Measurements from ENCODE around the gene YTHDF1.
"Not testable (repeated sequence)": the region's sequence is repeated elsewhere in the genome, so short reads cannot be mapped to it uniquely, and the experiment has no call there.

YTHDF1 gene

DNA sequence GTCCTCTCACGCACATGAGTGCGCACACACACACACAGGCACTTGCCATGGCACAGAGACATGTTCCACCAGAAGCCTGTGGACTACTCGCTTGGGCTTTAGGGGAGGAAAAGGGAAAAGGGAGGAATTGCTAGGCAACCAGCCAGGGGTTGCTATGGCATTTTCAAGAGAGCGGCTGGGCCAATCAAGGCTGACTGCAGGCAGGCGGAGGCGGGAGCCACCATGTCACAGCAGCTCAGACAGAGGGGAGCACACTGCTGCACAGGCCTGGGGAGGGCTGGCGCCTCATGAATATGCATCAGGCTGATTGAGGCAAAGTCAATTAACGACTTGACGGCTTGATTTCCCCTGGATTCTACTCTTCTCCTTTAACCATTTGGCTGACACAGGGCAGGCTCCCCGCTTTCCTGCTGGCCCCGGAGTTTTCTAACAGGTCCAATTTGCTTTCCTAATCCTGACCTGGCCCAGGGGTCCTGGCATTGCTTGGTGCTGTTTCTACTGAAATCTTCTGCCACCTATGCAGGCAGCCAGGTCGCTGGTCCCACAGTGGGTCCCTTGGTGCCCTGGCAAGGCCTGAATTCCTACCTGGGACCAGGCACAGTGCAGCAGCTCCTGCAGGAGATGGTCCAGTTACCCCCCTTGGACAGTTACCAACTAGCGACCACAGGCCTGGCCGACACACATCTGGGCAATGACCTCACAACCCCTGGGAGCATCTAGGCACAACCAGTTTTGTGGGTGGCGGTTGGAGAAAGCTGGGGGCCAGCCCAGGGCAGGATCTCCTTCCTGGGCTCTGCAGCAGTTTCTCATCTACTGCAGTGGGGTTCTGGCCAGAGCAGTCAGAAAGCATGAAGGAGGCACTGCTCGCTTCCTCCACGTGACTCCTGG is 52.1 kb downstream of the YTHDF1 start:
- H3K4me3 ChIP-seq (replicated peaks in 1 of 2; ENCODE audit: low read depth in 2 of 2, low read length in 2 of 2): no peak overlapping the region
- no peak for DNase-seq (ENCODE audit: low read depth in 2 of 2)
- TF ChIP-seq, protein P1, sequence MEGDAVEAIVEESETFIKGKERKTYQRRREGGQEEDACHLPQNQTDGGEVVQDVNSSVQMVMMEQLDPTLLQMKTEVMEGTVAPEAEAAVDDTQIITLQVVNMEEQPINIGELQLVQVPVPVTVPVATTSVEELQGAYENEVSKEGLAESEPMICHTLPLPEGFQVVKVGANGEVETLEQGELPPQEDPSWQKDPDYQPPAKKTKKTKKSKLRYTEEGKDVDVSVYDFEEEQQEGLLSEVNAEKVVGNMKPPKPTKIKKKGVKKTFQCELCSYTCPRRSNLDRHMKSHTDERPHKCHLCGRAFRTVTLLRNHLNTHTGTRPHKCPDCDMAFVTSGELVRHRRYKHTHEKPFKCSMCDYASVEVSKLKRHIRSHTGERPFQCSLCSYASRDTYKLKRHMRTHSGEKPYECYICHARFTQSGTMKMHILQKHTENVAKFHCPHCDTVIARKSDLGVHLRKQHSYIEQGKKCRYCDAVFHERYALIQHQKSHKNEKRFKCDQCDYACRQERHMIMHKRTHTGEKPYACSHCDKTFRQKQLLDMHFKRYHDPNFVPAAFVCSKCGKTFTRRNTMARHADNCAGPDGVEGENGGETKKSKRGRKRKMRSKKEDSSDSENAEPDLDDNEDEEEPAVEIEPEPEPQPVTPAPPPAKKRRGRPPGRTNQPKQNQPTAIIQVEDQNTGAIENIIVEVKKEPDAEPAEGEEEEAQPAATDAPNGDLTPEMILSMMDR (IDR thresholded peaks at IDR 0.05; ENCODE audit: low read depth, low read length): no peak

DNA sequence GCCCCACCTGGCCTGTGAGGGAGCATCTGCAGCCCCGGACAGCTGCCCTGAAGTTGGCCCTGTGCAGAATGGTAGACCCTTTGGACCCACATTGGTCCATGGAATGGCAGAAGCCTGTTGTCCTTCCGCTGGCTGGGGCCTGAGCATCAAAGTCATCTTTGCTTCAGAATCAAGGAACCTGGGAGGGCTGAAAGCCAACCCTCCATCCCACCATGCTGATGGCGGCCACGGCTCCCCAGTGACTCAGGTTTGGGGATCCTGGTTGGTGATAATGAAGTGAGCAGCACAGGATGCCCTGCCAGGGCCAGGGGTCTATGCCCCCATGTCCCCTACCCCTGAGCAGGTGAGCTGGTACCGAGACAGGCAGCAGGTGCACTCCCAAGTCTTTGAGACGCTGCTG is 52.8 kb downstream of the YTHDF1 start:
- DNase-seq (ENCODE audit: low read depth in 2 of 2): no peak
- no peak overlapping the region for H3K4me3 ChIP-seq (replicated peaks in 1 of 2; ENCODE audit: low read depth in 2 of 2, low read length in 2 of 2)
- TF ChIP-seq, protein P1 (IDR thresholded peaks at IDR 0.05; ENCODE audit: low read depth, low read length): no peak

DNA sequence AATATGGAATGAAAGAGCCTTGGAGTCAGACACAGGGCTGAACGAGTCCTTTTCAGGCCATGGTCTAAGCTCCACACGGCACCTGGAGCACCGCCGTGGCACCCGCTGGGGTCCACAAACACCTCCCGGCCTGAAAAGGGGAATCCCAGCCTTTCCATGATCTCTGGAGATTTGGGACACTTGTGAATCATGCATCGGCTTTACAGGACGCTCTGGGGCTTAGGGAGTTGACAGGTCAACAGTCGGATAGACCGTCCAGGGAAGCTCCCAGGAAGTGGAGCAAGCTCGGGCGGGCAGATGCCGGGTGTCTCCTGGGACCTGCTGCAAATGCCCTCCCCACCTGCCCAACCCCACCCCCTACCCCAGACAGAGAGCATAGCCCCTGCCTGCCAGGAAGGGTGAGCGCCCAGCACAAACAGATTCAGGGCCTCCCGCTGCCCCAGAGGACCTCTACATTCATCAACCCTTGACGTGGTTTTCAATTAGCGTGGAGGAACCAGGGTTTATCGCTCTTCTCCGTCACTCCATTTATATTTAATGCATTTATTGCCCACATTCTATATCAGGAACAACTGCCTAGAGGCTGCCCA is 53.6 kb downstream of the YTHDF1 start:
- TF ChIP-seq, protein P1 (IDR thresholded peaks at IDR 0.05; ENCODE audit: low read depth, low read length): no peak
- H3K4me3 ChIP-seq (replicated peaks in 1 of 2; ENCODE audit: low read depth in 2 of 2, low read length in 2 of 2): no peak overlapping the region
- DNase-seq (ENCODE audit: low read depth in 2 of 2): no peak

DNA sequence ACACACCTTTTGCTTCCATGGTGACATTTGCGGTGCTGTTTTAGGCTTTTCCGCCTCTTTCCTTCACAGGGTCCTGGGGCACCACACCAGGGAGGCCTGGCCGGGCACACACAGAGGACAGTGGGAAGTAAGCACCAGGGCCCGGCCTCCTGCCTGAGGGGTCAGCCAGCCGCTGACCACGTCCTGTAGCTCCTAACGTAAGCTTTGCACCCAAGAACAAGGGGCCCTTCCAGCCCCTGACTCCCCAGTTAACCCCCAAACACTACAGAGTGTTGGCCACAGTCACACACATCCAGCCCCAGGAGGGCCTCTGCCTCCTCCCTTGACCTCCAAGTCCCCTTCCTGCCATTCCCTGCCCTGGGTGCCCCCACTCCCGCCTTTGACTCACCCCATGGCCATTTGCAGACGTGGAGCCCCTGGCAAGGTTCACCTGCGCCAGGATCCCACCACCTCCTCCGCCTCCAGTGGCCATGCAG is 54.7 kb downstream of the YTHDF1 start:
- TF ChIP-seq, protein P1 (IDR thresholded peaks at IDR 0.05; ENCODE audit: low read depth, low read length): no peak
- H3K4me3 ChIP-seq (replicated peaks in 1 of 2; ENCODE audit: low read depth in 2 of 2, low read length in 2 of 2): no peak overlapping the region
- DNase-seq (ENCODE audit: low read depth in 2 of 2): no peak

DNA sequence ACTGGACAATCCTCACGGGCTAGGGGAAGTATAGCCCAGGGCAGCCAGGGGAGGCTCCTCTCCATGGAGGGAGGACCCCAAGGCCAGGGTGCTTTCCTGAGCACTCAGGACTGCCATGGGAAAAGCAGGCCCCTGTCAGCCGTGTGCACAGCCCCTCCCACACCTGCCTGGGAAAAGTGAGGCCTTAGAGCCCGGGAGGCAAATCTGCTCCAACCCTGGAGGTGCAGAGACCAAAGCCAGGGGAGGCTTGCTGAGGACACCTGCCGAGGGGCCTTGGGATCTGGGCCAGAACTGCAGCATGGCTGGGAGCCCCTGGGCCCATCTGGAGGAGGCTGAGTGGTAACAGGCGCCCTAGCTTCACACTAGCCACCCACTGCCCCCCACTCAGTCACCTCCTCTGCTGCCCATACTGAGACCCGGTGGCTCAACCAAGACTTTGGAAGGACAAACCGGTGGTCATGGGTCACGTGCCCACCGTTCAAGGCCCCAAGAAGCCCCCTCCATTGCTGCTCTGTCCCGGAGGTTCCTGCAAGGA is 55.2 kb downstream of the YTHDF1 start:
- TF ChIP-seq, protein P1 (IDR thresholded peaks at IDR 0.05; ENCODE audit: low read depth, low read length): no peak
- no peak for DNase-seq (ENCODE audit: low read depth in 2 of 2)
- no peak overlapping the region for H3K4me3 ChIP-seq (replicated peaks in 1 of 2; ENCODE audit: low read depth in 2 of 2, low read length in 2 of 2)

DNA sequence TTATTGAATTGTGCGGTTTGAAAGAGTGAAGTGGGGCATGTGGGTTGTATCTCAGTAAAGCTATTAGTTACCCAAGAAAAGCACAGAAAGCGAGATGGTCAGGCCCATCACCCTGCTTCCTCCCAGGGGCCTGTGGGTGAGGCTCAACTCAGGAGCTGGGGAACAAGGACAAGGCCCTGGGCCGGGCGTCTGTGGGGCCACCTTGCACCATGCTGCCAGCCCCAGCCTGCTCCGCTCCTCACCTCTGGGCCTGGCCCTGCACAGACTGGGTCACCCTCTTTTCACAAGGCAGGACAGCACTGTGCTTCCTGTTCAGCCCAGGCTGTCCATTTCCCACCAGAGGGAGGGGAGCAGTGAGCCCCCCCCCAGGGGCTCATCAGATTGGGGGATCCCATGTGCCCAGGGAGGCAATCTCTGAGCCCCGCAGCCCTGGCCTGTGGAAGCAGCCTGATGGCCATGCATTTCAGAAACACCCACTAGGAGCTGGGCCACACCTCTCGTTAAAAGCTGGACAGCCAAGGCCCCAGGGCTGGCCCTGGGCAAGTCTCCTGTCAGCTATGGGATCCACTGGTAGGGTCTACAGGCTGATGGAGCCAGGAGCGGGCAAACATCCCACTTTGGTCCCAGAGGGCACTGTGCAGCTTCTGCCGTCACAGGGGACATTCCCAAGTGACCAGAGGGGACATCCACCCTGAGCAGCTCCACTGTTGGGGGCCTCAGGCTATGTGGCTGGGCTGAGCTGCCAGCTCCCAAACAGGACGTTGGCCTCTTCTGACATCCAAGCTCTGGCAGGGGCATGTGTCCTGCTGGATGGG is 55.9 kb downstream of the YTHDF1 start:
- no peak for DNase-seq (ENCODE audit: low read depth in 2 of 2)
- no peak overlapping the region for H3K4me3 ChIP-seq (replicated peaks in 1 of 2; ENCODE audit: low read depth in 2 of 2, low read length in 2 of 2)
- TF ChIP-seq, protein P1 (IDR thresholded peaks at IDR 0.05; ENCODE audit: low read depth, low read length): no peak

DNA sequence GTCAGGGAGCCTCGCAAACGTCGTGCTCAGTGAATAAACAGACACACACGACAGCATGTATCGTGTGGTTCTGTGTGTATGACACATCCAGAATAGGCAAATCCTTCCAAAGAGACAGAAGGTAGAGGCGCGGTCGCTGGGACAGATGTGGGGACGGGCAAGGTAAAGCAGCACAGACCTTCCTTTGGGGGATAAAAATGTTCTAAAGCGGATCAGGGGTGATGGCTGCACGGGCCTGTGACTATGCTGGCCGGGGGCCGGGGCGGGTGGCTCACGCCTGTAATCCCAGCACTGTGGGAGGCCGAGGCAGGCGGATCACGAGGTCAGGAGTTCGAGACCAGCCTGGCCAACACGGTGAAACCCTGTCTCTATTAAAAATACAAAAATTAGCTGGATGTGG is 56.7 kb downstream of the YTHDF1 start:
- not testable (repeated sequence) for H3K4me3 ChIP-seq (replicated peaks in 1 of 2; ENCODE audit: low read depth in 2 of 2, low read length in 2 of 2); DNase-seq (ENCODE audit: low read depth in 2 of 2)
